GM19043 (cell line): ENCODE data around the gene PRKCA.
"Not testable (repeated sequence)": the region's sequence is repeated elsewhere in the genome, so short reads cannot be mapped to it uniquely, and the experiment has no call there.

Source experiments
- ATAC-seq: cut with Tn5 transposase; IDR thresholded peaks from one replicate; pipeline ENCODE4 v1.9.1; 2021; ENCODE audit warnings: low read depth; ENCODE audit not compliant: unreplicated experiment

Gene PRKCA

GRCh38 chr17:66583112-66583748, 280.8 kb downstream of the PRKCA start:
- no peak for ATAC-seq

- no peak for ATAC-seq
Observed at GRCh38 chr17:66584927-66585326, 282.5 kb downstream of the PRKCA start.

- ATAC-seq: no peak
Observed at GRCh38 chr17:66585472-66585871, 283.1 kb downstream of the PRKCA start.

GRCh38 chr17:66589892-66590291, 287.5 kb downstream of the PRKCA start:
- ATAC-seq: no peak

- ATAC-seq: no peak
Observed at GRCh38 chr17:66593116-66593515, 290.7 kb downstream of the PRKCA start.

- no peak for ATAC-seq
Observed at GRCh38 chr17:66595893-66596292, 293.5 kb downstream of the PRKCA start.

- ATAC-seq: no peak
Observed at GRCh38 chr17:66602659-66603384, 300.4 kb downstream of the PRKCA start.

- ATAC-seq: no peak
Observed at GRCh38 chr17:66604376-66604775, 302.0 kb downstream of the PRKCA start.

GRCh38 chr17:66605541-66605940, 303.1 kb downstream of the PRKCA start:
- no peak for ATAC-seq

- no peak for ATAC-seq
Observed at GRCh38 chr17:66610361-66611133, 308.1 kb downstream of the PRKCA start.

GRCh38 chr17:66611397-66611796, 309.0 kb downstream of the PRKCA start:
- no peak for ATAC-seq

- ATAC-seq: no peak
Observed at GRCh38 chr17:66612993-66613392, 310.6 kb downstream of the PRKCA start.

- ATAC-seq: no peak
Observed at GRCh38 chr17:66614469-66614868, 312.1 kb downstream of the PRKCA start.

- no peak for ATAC-seq
Observed at GRCh38 chr17:66619206-66619605, 316.8 kb downstream of the PRKCA start.

GRCh38 chr17:66620528-66620927, 318.1 kb downstream of the PRKCA start:
- no peak for ATAC-seq

GRCh38 chr17:66624630-66625029, 322.2 kb downstream of the PRKCA start:
- ATAC-seq: not testable (repeated sequence)

GRCh38 chr17:66625311-66625767, 322.9 kb downstream of the PRKCA start:
- ATAC-seq: no peak

GRCh38 chr17:66627985-66628384, 325.6 kb downstream of the PRKCA start:
- ATAC-seq: no peak

GRCh38 chr17:66629762-66630161, 327.3 kb downstream of the PRKCA start:
- ATAC-seq: no peak

- ATAC-seq: no peak
Observed at GRCh38 chr17:66630379-66630778, 328.0 kb downstream of the PRKCA start.

GRCh38 chr17:66630828-66631472, 328.5 kb downstream of the PRKCA start:
- no peak for ATAC-seq
